HT1080 (cell line): ENCODE results near the gene GNB1L. TPM values are rescaled to one million over a fixed set of nuclear protein-coding genes. Genes with fewer than 3 reads are reported as not detected.

ENCODE experiments used
- DNase-seq: peaks from one replicate; pipeline ENCODE4 v3.0.0-alpha.2; 2015; ENCODE audit warnings: low read depth
- total RNA-seq: library from RNA; depleted of rRNA; stranded (reverse); fragments of >200 nt; shearing (Covaris generic); gene quantifications from 2 replicates; pipeline ENCODE4 v1.2.3, GENCODE V29; 2014

The GNB1L gene
- total RNA-seq, 1 experiment from 2014 or later: 10.5 TPM

DNA sequence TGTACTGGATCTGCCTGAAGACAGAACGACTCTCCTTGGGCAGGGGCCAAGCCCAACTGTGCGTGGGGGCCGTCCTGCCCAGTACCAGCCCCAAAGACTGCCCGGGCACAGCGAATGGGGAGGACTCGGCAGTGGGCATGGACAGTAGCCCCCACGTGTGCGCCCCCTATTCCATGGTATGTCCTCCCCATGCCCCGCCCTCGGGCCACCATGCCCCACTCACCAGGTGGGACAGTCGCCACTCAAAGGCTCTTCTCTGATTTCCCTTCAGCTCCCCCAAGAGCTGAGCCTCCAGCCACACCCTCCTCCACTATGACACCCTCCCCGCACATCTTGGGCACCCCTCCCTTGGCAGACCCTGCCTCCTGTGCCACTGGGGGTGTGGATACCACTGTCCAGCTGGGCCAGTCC is 43.5 kb downstream of the GNB1L start:
- no peak for DNase-seq

GRCh38 chr22:19810381-19811201 is 44.1 kb downstream of the GNB1L start:
- DNase-seq: peak; percentile 40

GRCh38 chr22:19809741-19810140 is 44.9 kb downstream of the GNB1L start:
- no peak for DNase-seq

DNA sequence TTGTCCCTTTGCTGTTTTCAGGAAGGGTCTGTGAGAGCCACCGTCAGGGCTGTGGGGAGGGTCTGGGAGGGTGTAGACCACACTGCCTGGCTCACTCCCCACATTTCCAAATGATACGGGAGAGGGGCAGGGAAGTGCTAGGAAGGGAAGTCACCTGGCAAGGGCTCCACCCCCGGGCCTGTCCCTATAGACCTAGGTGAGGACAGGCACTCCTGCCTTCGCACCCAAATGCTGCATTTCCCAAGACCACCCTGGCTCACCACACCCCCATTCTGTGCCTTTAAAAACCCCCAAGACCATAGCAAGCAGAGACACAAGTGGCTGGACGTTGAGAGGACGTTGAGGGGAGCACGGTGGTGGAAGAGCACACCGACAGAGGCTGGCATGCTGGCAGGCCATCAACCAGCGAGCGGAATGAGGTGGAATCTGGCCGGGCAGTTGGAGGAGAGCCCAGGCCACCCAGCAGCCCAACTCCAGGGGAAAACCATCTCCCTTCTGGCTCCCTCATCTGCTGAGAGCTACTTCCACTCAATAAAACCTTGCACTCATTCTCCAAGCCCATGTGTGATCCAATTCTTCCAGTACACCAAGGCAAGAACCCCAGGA is 45.7 kb downstream of the GNB1L start:
- no peak for DNase-seq

GRCh38 chr22:19807914-19808872 is 46.5 kb downstream of the GNB1L start:
- no peak for DNase-seq

- no peak for DNase-seq
These were observed 47.3 kb downstream of the GNB1L start for GRCh38 chr22:19807161-19807913.

GRCh38 chr22:19806213-19807160 is 48.2 kb downstream of the GNB1L start:
- peak; percentile 37 for DNase-seq

- DNase-seq: no peak
These were observed 48.9 kb downstream of the GNB1L start for GRCh38 chr22:19805821-19806212.

- DNase-seq: no peak
These were observed 50.9 kb downstream of the GNB1L start for GRCh38 chr22:19803736-19804267.

GRCh38 chr22:19802894-19803735 is 51.6 kb downstream of the GNB1L start:
- DNase-seq: no peak

DNA sequence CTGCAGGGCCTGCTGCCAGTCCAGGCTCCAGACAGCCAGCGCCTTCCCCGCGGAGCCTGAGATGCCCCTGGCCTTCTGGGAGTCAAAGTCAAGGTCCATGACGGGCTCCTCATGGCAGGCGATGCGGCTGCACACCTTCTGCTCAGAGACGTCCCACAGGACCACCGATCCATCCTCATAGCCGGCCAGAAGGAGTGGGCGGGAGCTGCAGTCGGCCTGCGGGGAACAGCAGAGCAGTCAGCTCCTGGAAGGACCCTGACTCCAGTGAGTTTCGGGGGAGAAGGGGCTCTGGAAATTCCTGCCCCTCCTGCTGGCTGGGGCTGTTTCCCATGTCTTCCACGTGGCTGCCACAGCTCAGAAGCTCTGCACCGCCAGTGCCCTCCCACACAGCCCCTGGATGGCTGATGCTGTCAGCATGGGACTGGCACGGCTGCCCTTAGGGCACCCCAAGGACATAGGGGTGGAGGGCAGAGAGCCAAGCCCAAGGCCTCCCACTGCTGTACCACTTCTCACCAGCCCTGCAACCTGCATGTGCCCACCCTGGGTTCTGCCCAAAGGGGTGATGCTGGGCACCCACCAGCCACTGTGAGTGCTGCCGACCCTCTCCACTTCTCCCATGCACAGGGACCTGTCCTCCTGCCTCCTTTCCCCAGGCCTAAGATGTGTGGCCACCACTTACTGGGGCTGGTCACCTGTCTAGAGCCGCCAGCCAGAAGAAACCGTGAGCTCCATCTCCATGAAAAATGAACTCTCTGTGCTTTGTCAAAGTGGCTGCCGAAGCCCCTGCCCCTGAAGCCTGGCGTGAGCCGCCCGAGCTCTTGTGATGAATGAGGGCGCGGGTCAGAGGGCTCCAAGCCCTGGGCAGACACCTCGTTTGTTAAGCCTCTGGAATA is 52.4 kb downstream of the GNB1L start:
- DNase-seq: no peak

DNA sequence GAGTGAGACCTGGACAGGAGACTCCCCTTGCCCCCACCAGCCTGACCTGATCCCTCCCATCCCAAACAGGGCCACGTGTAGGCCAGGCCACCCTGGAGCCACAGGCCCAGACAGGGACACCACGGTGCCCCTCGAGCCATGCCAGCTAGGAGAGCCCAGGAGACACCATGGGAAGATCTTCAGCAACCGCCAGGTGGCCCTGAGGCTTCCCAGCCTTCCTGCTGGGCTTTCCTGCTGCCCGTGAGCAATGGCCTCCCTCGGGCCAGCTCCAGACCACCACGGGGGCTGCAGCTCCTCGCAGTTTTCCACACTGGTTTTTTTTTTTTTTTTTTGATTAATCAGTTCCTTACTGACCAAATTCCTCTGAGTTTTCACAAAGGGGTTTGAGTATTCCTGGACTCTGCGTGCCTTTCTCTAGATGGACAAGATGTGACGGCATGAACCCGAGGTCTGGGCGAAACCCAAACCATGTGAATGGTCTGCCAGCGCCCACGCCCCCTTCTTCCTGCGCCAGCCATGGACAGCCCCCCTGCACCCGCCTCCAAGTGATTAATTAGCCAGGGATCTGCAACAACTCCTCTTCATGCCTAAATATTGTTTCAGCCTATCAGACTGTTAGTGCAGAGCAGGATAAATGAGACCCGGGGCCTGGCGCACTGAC is 53.2 kb downstream of the GNB1L start:
- DNase-seq: no peak

- DNase-seq: no peak
These were observed 53.9 kb downstream of the GNB1L start for GRCh38 chr22:19800761-19801244.

DNA sequence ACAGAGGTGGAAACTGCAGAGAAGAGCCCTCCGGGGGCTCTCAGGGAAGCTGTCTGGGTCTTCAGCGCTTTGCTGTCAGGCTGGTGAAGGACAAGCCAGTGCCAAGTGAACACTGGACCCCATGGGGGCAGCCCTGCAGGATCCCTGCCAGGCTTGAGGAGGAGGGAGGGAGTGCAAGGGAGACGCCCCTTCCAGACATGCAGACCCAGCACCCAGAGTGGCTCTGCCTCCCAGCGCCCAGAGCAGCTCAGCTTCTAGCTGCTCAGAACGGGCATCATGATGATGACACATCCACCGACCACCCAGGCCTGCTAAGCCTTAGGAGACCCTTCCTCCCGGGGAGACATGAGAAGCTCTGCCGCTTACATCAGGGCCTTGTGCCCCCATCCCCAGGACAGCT is 54.4 kb downstream of the GNB1L start:
- no peak for DNase-seq

GRCh38 chr22:19799322-19800190 is 55.1 kb downstream of the GNB1L start:
- peak; percentile 76 for DNase-seq

DNA sequence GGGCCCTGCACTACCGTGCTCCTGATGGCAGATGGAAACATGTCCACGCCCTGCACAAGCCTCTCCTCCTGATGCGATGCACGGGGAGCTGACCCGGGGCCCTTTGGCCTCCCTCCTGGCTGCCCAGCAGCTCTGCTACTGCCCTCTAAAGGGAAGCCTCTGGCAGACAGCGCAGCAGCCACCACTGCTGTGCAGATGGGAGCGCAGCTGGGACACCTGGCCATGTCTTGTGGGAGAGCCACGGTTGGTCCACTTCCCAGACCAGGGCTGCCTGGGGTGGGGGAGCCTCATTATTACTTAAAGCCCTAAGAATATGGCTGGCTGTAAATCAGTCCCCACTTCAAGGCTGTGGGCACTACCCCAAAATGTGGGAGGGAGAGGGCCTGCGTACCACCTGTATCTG is 55.8 kb downstream of the GNB1L start:
- DNase-seq: no peak
